GM12872 (cell line): Measurements from ENCODE around the gene SYPL1.

Experiments
- CTCF ChIP-seq: IDR thresholded peaks from 3 replicates; pipeline ENCODE4 v1.5.1; 2011; ENCODE audit warnings: low read depth, mild to moderate bottlenecking, low read length, moderate library complexity; ENCODE audit not compliant: insufficient read depth

SYPL1 gene

GRCh38 chr7:106063024-106063423 lies 49.1 kb downstream of the SYPL1 start:
- no peak for TF ChIP-seq CTCF

- TF ChIP-seq CTCF, result no peak
Measured at GRCh38 chr7:106062521-106062931, 49.6 kb downstream of the SYPL1 start.

GRCh38 chr7:106062006-106062405 lies 50.1 kb downstream of the SYPL1 start:
- 0 out of 3 replicates have a peak, but pooled peaks have one; percentile 1 for TF ChIP-seq CTCF

- no peak for TF ChIP-seq CTCF
Measured at GRCh38 chr7:106061301-106061979, 50.7 kb downstream of the SYPL1 start.

GRCh38 chr7:106060394-106060920 lies 51.7 kb downstream of the SYPL1 start:
- no peak for TF ChIP-seq CTCF

GRCh38 chr7:106059556-106059955 lies 52.6 kb downstream of the SYPL1 start:
- no peak for TF ChIP-seq CTCF

- no peak for TF ChIP-seq CTCF
Measured at GRCh38 chr7:106058928-106059324, 53.2 kb downstream of the SYPL1 start.
